Stimulated activated naive B cell treated with anti-CD40 and anti-IgM and Interleukin-4, amounts not matched to agents 10 μg/mL and 1 μg/mL and 100 μg/mL, for 72 hours (primary cell): ENCODE measurements around the gene AVP.
"Not testable (repeated sequence)": the region's sequence is repeated elsewhere in the genome, so short reads cannot be mapped to it uniquely, and the experiment has no call there.

ENCODE experiments used
- ATAC-seq, 2 donors: fragments of 150-1000 bp; cut with Tn5 transposase; replicated peaks; 2 replicates each; pipeline ENCODE4 v1.10.0; 2021; ENCODE audit warnings: moderate library complexity in 1 of 2
- DNase-seq: peaks from one replicate; pipeline ENCODE4 v3.0.0; 2021
- H3K27ac Mint-ChIP-seq: one replicate; pipeline ENCODE4 v1.8.0; 2022; ENCODE audit warnings: mild to moderate bottlenecking, mixed read lengths
- H3K27me3 Mint-ChIP-seq, 2 donors: one replicate each; pipeline ENCODE4 v1.8.0; 2022; ENCODE audit warnings: mixed read lengths in 2 of 2
- H3K36me3 Mint-ChIP-seq, 2 donors: one replicate each; pipeline ENCODE4 v1.8.0; 2022; ENCODE audit warnings: mixed read lengths in 2 of 2, mild to moderate bottlenecking in 1 of 2
- H3K4me1 Mint-ChIP-seq, 2 donors: one replicate each; pipeline ENCODE4 v1.8.0; 2022; ENCODE audit warnings: mixed read lengths in 2 of 2, mild to moderate bottlenecking in 1 of 2
- H3K4me3 Mint-ChIP-seq, 2 donors: one replicate each; pipeline ENCODE4 v1.8.0; 2022; ENCODE audit warnings: mild to moderate bottlenecking in 2 of 2, mixed read lengths in 2 of 2, moderate library complexity in 1 of 2
- H3K9me3 Mint-ChIP-seq, 2 donors: one replicate each; pipeline ENCODE4 v1.8.0; 2022; ENCODE audit warnings: mixed read lengths in 2 of 2, mild to moderate bottlenecking in 1 of 2

Gene AVP

GRCh38 chr20:3082306-3082951 is 2.1 kb downstream of the AVP start:
- peak; percentile 32 to 39 for ATAC-seq
- H3K9me3 Mint-ChIP-seq, result no peaks in the 10 kb centered on the region
- H3K27me3 Mint-ChIP-seq, result peaks cover 67 to 70% of the 10 kb centered on the region in 2 donors
- no peak for DNase-seq
- no peaks in the 10 kb centered on the region for H3K36me3 Mint-ChIP-seq
- H3K4me1 Mint-ChIP-seq, result peaks cover 15 to 26% of the 10 kb centered on the region in 2 donors
- peak overlapping the region; percentile 57 to 76 for H3K4me3 Mint-ChIP-seq
- H3K27ac Mint-ChIP-seq, result no peak overlapping the region

GRCh38 chr20:3081641-3082040 is 2.9 kb downstream of the AVP start:
- Mint-ChIP-seq H3K36me3 (no peaks in the 10 kb centered on the region), H3K4me1 (peaks cover 15 to 34% of the 10 kb centered on the region in 2 donors), H3K27ac (no peak overlapping the region), H3K27me3 (peaks cover 71 to 76% of the 10 kb centered on the region in 2 donors), H3K9me3 (no peaks in the 10 kb centered on the region), H3K4me3 (peak overlapping the region in 1 of 2 donors; percentile 76)
- ATAC-seq (no peak), DNase-seq (no peak)

GRCh38 chr20:3080939-3081388 is 3.6 kb downstream of the AVP start:
- Mint-ChIP-seq H3K27me3 (peaks cover 72 to 80% of the 10 kb centered on the region in 2 donors), H3K4me1 (peaks cover 15 to 35% of the 10 kb centered on the region in 2 donors), H3K9me3 (no peaks in the 10 kb centered on the region), H3K27ac (no peak overlapping the region), H3K36me3 (no peaks in the 10 kb centered on the region), H3K4me3 (no peak overlapping the region)
- DNase-seq (no peak), ATAC-seq (no peak)

- DNase-seq, result no peak
- peak overlapping the region; percentile 48 for H3K27ac Mint-ChIP-seq
- H3K4me3 Mint-ChIP-seq, result no peak overlapping the region
- ATAC-seq, result peak in 1 of 2 donors; percentile 28
- H3K36me3 Mint-ChIP-seq, result no peaks in the 10 kb centered on the region
- H3K27me3 Mint-ChIP-seq, result peaks cover 56 to 59% of the 10 kb centered on the region in 2 donors
- H3K9me3 Mint-ChIP-seq, result no peaks in the 10 kb centered on the region
- peaks cover 8 to 26% of the 10 kb centered on the region in 2 donors for H3K4me1 Mint-ChIP-seq
These were observed 6.8 kb downstream of the AVP start for GRCh38 chr20:3077618-3078134.

GRCh38 chr20:3075315-3075714 is 9.2 kb downstream of the AVP start:
- DNase-seq, result not testable (repeated sequence)
- H3K27me3 Mint-ChIP-seq, result peaks cover 38 to 51% of the 10 kb centered on the region in 2 donors

GRCh38 chr20:3074812-3075211 is 9.7 kb downstream of the AVP start:
- DNase-seq, result no peak
- ATAC-seq, result no peak
- Mint-ChIP-seq H3K9me3 (no peaks in the 10 kb centered on the region), H3K27me3 (peaks cover 33 to 46% of the 10 kb centered on the region in 2 donors), H3K36me3 (no peaks in the 10 kb centered on the region), H3K27ac (no peak overlapping the region), H3K4me1 (peaks cover 9 to 35% of the 10 kb centered on the region in 2 donors), H3K4me3 (no peak overlapping the region)

More at GRCh38 chr20:3075315-3075714, 9.2 kb downstream of the AVP start:
- ATAC-seq, H3K36me3 Mint-ChIP-seq, H3K4me3 Mint-ChIP-seq, H3K9me3 Mint-ChIP-seq, H3K27ac Mint-ChIP-seq: not testable (repeated sequence)
- H3K4me1 Mint-ChIP-seq, result peaks cover 9 to 35% of the 10 kb centered on the region in 2 donors

GRCh38 chr20:3073251-3073643 is 11.3 kb downstream of the AVP start:
- not testable (repeated sequence) for DNase-seq, ATAC-seq, H3K4me3 Mint-ChIP-seq, H3K27ac Mint-ChIP-seq, H3K9me3 Mint-ChIP-seq, H3K36me3 Mint-ChIP-seq
- H3K4me1 Mint-ChIP-seq, result peaks cover 9 to 40% of the 10 kb centered on the region in 2 donors
- peaks cover 21 to 36% of the 10 kb centered on the region in 2 donors for H3K27me3 Mint-ChIP-seq

- H3K36me3 Mint-ChIP-seq, result no peaks in the 10 kb centered on the region
- H3K4me3 Mint-ChIP-seq, result peak overlapping the region; percentile 77 to 81
- H3K9me3 Mint-ChIP-seq, result no peaks in the 10 kb centered on the region
- ATAC-seq (no peak), DNase-seq (no peak)
- peaks cover 7 to 39% of the 10 kb centered on the region in 2 donors for H3K4me1 Mint-ChIP-seq
- H3K27me3 Mint-ChIP-seq, result peaks cover 16 to 34% of the 10 kb centered on the region in 2 donors
- H3K27ac Mint-ChIP-seq, result peak overlapping the region; percentile 65
These were observed 11.8 kb downstream of the AVP start for GRCh38 chr20:3072530-3073250.

- peak within 1 kb of the TSS; percentile 65 for H3K27ac Mint-ChIP-seq
- DNase-seq (peak; percentile 26), ATAC-seq (peak; percentile 69 to 81)
- peak within 1 kb of the TSS; percentile 77 to 81 for H3K4me3 Mint-ChIP-seq
- peaks cover 12 to 28% of the 10 kb centered on the region in 2 donors for H3K27me3 Mint-ChIP-seq
- H3K4me1 Mint-ChIP-seq, result peaks cover 6 to 31% of the 10 kb centered on the region in 2 donors
- H3K36me3 Mint-ChIP-seq, result no peaks in the 10 kb centered on the region
- no peaks in the 10 kb centered on the region for H3K9me3 Mint-ChIP-seq
These were observed 12.7 kb downstream of the AVP start, which contains the start of gene OXT for GRCh38 chr20:3071610-3072529. OXT (plus strand) TSS chr20:3071620; CDS start chr20:3071656, 36 bp downstream.

GRCh38 chr20:3071266-3071609 is 13.3 kb downstream of the AVP start:
- Mint-ChIP-seq H3K36me3 (no peaks in the 10 kb centered on the region), H3K4me3 (peak overlapping the region; percentile 77 to 81), H3K27ac (no peak overlapping the region)

GRCh38 chr20:3070725-3071124 is 13.8 kb downstream of the AVP start:
- no peaks in the 10 kb centered on the region for H3K9me3 Mint-ChIP-seq
- peaks cover 6 to 19% of the 10 kb centered on the region in 2 donors for H3K27me3 Mint-ChIP-seq
- H3K36me3 Mint-ChIP-seq, result no peaks in the 10 kb centered on the region
- peak overlapping the region; percentile 77 to 81 for H3K4me3 Mint-ChIP-seq
- no peak overlapping the region for H3K27ac Mint-ChIP-seq
- peaks cover 6 to 32% of the 10 kb centered on the region in 2 donors for H3K4me1 Mint-ChIP-seq
- ATAC-seq (no peak), DNase-seq (no peak)

More at GRCh38 chr20:3071266-3071609, 13.3 kb downstream of the AVP start:
- ATAC-seq (no peak), DNase-seq (no peak)
- Mint-ChIP-seq H3K4me1 (peaks cover 6 to 32% of the 10 kb centered on the region in 2 donors), H3K27me3 (peaks cover 9 to 24% of the 10 kb centered on the region in 2 donors), H3K9me3 (no peaks in the 10 kb centered on the region)

- no peak overlapping the region for H3K27ac Mint-ChIP-seq
- H3K4me1 Mint-ChIP-seq, result peaks cover 14 to 37% of the 10 kb centered on the region in 2 donors
- peak in 1 of 2 donors; percentile 29 for ATAC-seq
- no peaks in the 10 kb centered on the region for H3K36me3 Mint-ChIP-seq
- H3K9me3 Mint-ChIP-seq, result no peaks in the 10 kb centered on the region
- peaks cover 4 to 17% of the 10 kb centered on the region in 2 donors for H3K27me3 Mint-ChIP-seq
- DNase-seq, result no peak
- no peak overlapping the region for H3K4me3 Mint-ChIP-seq
These were observed 15.3 kb downstream of the AVP start for GRCh38 chr20:3068986-3069900.

GRCh38 chr20:3068075-3068474 is 16.4 kb downstream of the AVP start:
- H3K27me3 Mint-ChIP-seq, result peaks cover 4 to 17% of the 10 kb centered on the region in 2 donors
- no peak overlapping the region for H3K27ac Mint-ChIP-seq
- peaks cover 14 to 41% of the 10 kb centered on the region in 2 donors for H3K4me1 Mint-ChIP-seq
- no peaks in the 10 kb centered on the region for H3K9me3 Mint-ChIP-seq
- ATAC-seq, result peak in 1 of 2 donors; percentile 17
- H3K4me3 Mint-ChIP-seq, result no peak overlapping the region
- no peaks in the 10 kb centered on the region for H3K36me3 Mint-ChIP-seq
- no peak for DNase-seq
